T-cell (primary cell): ENCODE measurements around the gene KDF1. TPM values are rescaled to one million over a fixed set of nuclear protein-coding genes. Genes with fewer than 3 reads are reported as not detected.

Source experiments
- ATAC-seq, 4 experiments: fragments of 200-7000 bp in 3 of 4; fragments of 150-1000 bp in 1 of 4; cut with Tn5 transposase; replicated peaks in 1 of 4; 1 replicate in 3 of 4; 2 replicates in 1 of 4; pipeline ENCODE4 v1.10.0; 2021; ENCODE audit warnings: moderate library complexity in 3 of 4, mild to moderate bottlenecking in 2 of 4, moderate number of reproducible peaks in 1 of 4
- CTCF ChIA-PET, 2 donors: fragments of 300-600 bp; sonication (Branson Sonifier 250); formaldehyde crosslinking; loops; one replicate each; lab custom pipeline; 2022; ENCODE audit warnings: antibody characterized with exemption in 2 of 2; lab: Charles Lee
- POLR2A ChIA-PET, 2 donors: fragments of 300-600 bp; sonication (Branson Sonifier 250); formaldehyde crosslinking; loops; one replicate each; lab custom pipeline; 2022; ENCODE audit warnings: antibody characterized with exemption in 2 of 2; lab: Charles Lee
- DNase-seq, 35 experiments: peaks; one replicate each; pipeline versions ENCODE4 v3.0.0 to v3.0.0-alpha.2; 2013 to 2023
- H3K27ac ChIP-seq: one replicate; pipeline ENCODE4 v1.5.1; 2013; ENCODE audit warnings: low read length
- H3K27me3 ChIP-seq, 2 experiments: replicated peaks in 1 of 2; 1 replicate in 1 of 2; 2 replicates in 1 of 2; pipeline versions ENCODE4 v1.6.1 to v1.7.0; 2013; ENCODE audit warnings: low read length in 1 of 2, mixed read lengths in 1 of 2; ENCODE audit not compliant: control insufficient read depth in 2 of 2, insufficient read depth in 2 of 2; ENCODE audit errors: extremely low read depth in 1 of 2
- H3K36me3 ChIP-seq, 2 donors: 1 replicate in 1 of 2; 2 replicates in 1 of 2; pipeline versions ENCODE4 v1.6.1 to v1.7.0; 2013; ENCODE audit warnings: low read length in 1 of 2; ENCODE audit not compliant: control insufficient read depth in 2 of 2, insufficient read depth in 1 of 2; ENCODE audit errors: extremely low read depth in 1 of 2
- H3K4me1 ChIP-seq, 2 experiments: 1 replicate in 1 of 2; 2 replicates in 1 of 2; pipeline versions ENCODE4 v1.6.1 to v1.7.0; 2013; ENCODE audit warnings: low read length in 2 of 2, mixed read lengths in 1 of 2; ENCODE audit not compliant: insufficient read depth in 2 of 2, control insufficient read depth in 1 of 2; ENCODE audit errors: extremely low read depth in 1 of 2
- H3K4me3 ChIP-seq, 2 donors: 1 replicate in 1 of 2; 2 replicates in 1 of 2; pipeline versions ENCODE4 v1.5.1 to v1.7.0; 2013; ENCODE audit warnings: mild to moderate bottlenecking in 2 of 2, low read length in 1 of 2, moderate library complexity in 1 of 2; ENCODE audit not compliant: control insufficient read depth in 1 of 2; ENCODE audit errors: extremely low read depth in 1 of 2
- H3K9me3 ChIP-seq: 2 replicates; pipeline ENCODE4 v1.7.0; 2013
- H3K27ac Mint-ChIP-seq, 2 donors: one replicate each; pipeline ENCODE4 v1.8.0; 2020 to 2021; ENCODE audit warnings: mild to moderate bottlenecking in 2 of 2, mixed read lengths in 2 of 2
- H3K27me3 Mint-ChIP-seq, 2 donors: one replicate each; pipeline ENCODE4 v1.8.0; 2021 to 2022; ENCODE audit warnings: mixed read lengths in 2 of 2
- H3K36me3 Mint-ChIP-seq: one replicate; pipeline ENCODE4 v1.8.0; 2021; ENCODE audit warnings: mixed read lengths
- H3K4me1 Mint-ChIP-seq, 3 donors: one replicate each; pipeline ENCODE4 v1.8.0; 2020 to 2022; ENCODE audit warnings: mixed read lengths in 3 of 3, mild to moderate bottlenecking in 1 of 3
- H3K4me3 Mint-ChIP-seq, 3 donors: one replicate each; pipeline ENCODE4 v1.8.0; 2020 to 2022; ENCODE audit warnings: mild to moderate bottlenecking in 3 of 3, mixed read lengths in 3 of 3, moderate library complexity in 3 of 3
- H3K9me3 Mint-ChIP-seq, 3 donors: one replicate each; pipeline ENCODE4 v1.8.0; 2020 to 2022; ENCODE audit warnings: mixed read lengths in 3 of 3
- WGBS: methylation state at CpG from one replicate; pipeline ENCODE4 v1.1.5; 2013; ENCODE audit warnings: missing lambda C conversion rate; ENCODE audit not compliant: insufficient coverage; 5-methylcytosine and 5-hydroxymethylcytosine counted together
- total RNA-seq, 35 experiments: library from RNA in 6 of 35; stranded (reverse) in 6 of 35; fragments of 120-200 nt in 1 of 35; gene quantifications; one replicate each; pipeline versions ENCODE4 v1.2.1 to v1.2.4 and lab custom pipeline; 2013 to 2026

The KDF1 gene
- total RNA-seq, 5 donors from 2014 or later (not counting 1 experiment from before 2014, with no cell fraction given) = 0.84 to 2.8 (median 2.3) TPM

GRCh38 chr1:26946270-26946669 is 14.0 kb downstream of the KDF1 start:
- Histone ChIP-seq H3K36me3 (peaks cover 14 to 57% of the 10 kb centered on the region in 2 donors), H3K27ac (no peak overlapping the region), H3K4me3 (no peak overlapping the region), H3K4me1 (no peaks in the 10 kb centered on the region), H3K27me3 (no peaks in the 10 kb centered on the region), H3K9me3 (no peaks in the 10 kb centered on the region)
- Mint-ChIP-seq H3K9me3 (no peaks in the 10 kb centered on the region), H3K27ac (no peak overlapping the region), H3K4me1 (no peaks in the 10 kb centered on the region), H3K27me3 (no peaks in the 10 kb centered on the region), H3K36me3 (peaks cover 48% of the 10 kb centered on the region), H3K4me3 (no peak overlapping the region)
- ChIA-PET CTCF (interaction anchor here in 1 of 2 donors (0.6 kb wide), 1 partner anchor 75 kb away, joined by 3 read pairs; no protein-coding TSS in a partner anchor), POLR2A (no interaction called here)
- ATAC-seq = no peak
- no peak for DNase-seq
- 93% methylated on average over 2 of the region's 4 CpGs for WGBS

GRCh38 chr1:26945728-26946127 is 14.5 kb downstream of the KDF1 start:
- Histone ChIP-seq H3K4me3 (no peak overlapping the region), H3K27ac (no peak overlapping the region), H3K4me1 (no peaks in the 10 kb centered on the region), H3K9me3 (no peaks in the 10 kb centered on the region), H3K36me3 (peaks cover 14 to 60% of the 10 kb centered on the region in 2 donors), H3K27me3 (no peaks in the 10 kb centered on the region)
- Mint-ChIP-seq H3K9me3 (no peaks in the 10 kb centered on the region), H3K4me3 (no peak overlapping the region), H3K4me1 (no peaks in the 10 kb centered on the region), H3K27me3 (no peaks in the 10 kb centered on the region), H3K36me3 (peaks cover 46% of the 10 kb centered on the region), H3K27ac (no peak overlapping the region)
- WGBS = 99% methylated on average over 8 of the region's 8 CpGs
- ChIA-PET CTCF (interaction anchor here in 1 of 2 donors (0.6 kb wide), 1 partner anchor 75 kb away, joined by 3 read pairs; no protein-coding TSS in a partner anchor), POLR2A (no interaction called here)
- DNase-seq (no peak), ATAC-seq (no peak)

- Histone ChIP-seq H3K4me1 (no peaks in the 10 kb centered on the region), H3K36me3 (peaks cover 14 to 60% of the 10 kb centered on the region in 2 donors), H3K4me3 (no peak overlapping the region), H3K27ac (no peak overlapping the region), H3K9me3 (no peaks in the 10 kb centered on the region), H3K27me3 (no peaks in the 10 kb centered on the region)
- POLR2A ChIA-PET = no interaction called here
- no peak for DNase-seq
- 92% methylated on average over 2 of the region's 2 CpGs for WGBS
- Mint-ChIP-seq H3K4me3 (no peak overlapping the region), H3K27ac (no peak overlapping the region), H3K27me3 (no peaks in the 10 kb centered on the region), H3K9me3 (no peaks in the 10 kb centered on the region), H3K4me1 (no peaks in the 10 kb centered on the region), H3K36me3 (peaks cover 43% of the 10 kb centered on the region)
- no peak for ATAC-seq
- CTCF ChIA-PET = no interaction called here
These were observed 15.1 kb downstream of the KDF1 start for GRCh38 chr1:26945138-26945537.

- Mint-ChIP-seq H3K27ac (no peak overlapping the region), H3K36me3 (peaks cover 42% of the 10 kb centered on the region), H3K4me1 (peaks cover 0 to 2% (median 1%) of the 10 kb centered on the region in 3 donors), H3K9me3 (no peaks in the 10 kb centered on the region), H3K27me3 (no peaks in the 10 kb centered on the region), H3K4me3 (no peak overlapping the region)
- no peak overlapping the region for H3K4me3 ChIP-seq
- peaks cover 6 to 60% of the 10 kb centered on the region in 2 donors for H3K36me3 ChIP-seq
- H3K27me3 ChIP-seq = no peaks in the 10 kb centered on the region
- ChIA-PET CTCF (no interaction called here), POLR2A (no interaction called here)
- DNase-seq (no peak), ATAC-seq (no peak)
- 96% methylated on average over 7 of the region's 12 CpGs for WGBS
- no peak overlapping the region for H3K27ac ChIP-seq
- peaks cover 0 to 3% of the 10 kb centered on the region in 2 experiments for H3K4me1 ChIP-seq
- no peaks in the 10 kb centered on the region for H3K9me3 ChIP-seq
These were observed 17.6 kb downstream of the KDF1 start for GRCh38 chr1:26942656-26943055.

- ATAC-seq (no peak), DNase-seq (no peak)
- H3K4me1 ChIP-seq = peaks cover 0 to 3% of the 10 kb centered on the region in 2 experiments
- Mint-ChIP-seq H3K36me3 (peaks cover 37% of the 10 kb centered on the region), H3K4me1 (peaks cover 0 to 2% (median 1%) of the 10 kb centered on the region in 3 donors), H3K9me3 (no peaks in the 10 kb centered on the region), H3K4me3 (no peak overlapping the region), H3K27me3 (no peaks in the 10 kb centered on the region), H3K27ac (no peak overlapping the region)
- WGBS = 98% methylated on average over 8 of the region's 10 CpGs
- H3K4me3 ChIP-seq = no peak overlapping the region
- no peak overlapping the region for H3K27ac ChIP-seq
- peaks cover 2 to 62% of the 10 kb centered on the region in 2 donors for H3K36me3 ChIP-seq
- CTCF ChIA-PET = no interaction called here
- H3K27me3 ChIP-seq = no peaks in the 10 kb centered on the region
- POLR2A ChIA-PET = no interaction called here
- H3K9me3 ChIP-seq = no peaks in the 10 kb centered on the region
These were observed 19.0 kb downstream of the KDF1 start for GRCh38 chr1:26941311-26941710.

- peaks cover 34% of the 10 kb centered on the region for H3K36me3 Mint-ChIP-seq
- Histone ChIP-seq H3K4me1 (peaks cover 0 to 3% of the 10 kb centered on the region in 2 experiments), H3K4me3 (no peak overlapping the region), H3K9me3 (no peaks in the 10 kb centered on the region), H3K36me3 (peaks cover 0 to 43% of the 10 kb centered on the region in 2 donors), H3K27me3 (no peaks in the 10 kb centered on the region), H3K27ac (no peak overlapping the region)
- CTCF ChIA-PET = no interaction called here
- POLR2A ChIA-PET = no interaction called here
- peaks cover 0 to 2% (median 1%) of the 10 kb centered on the region in 3 donors for H3K4me1 Mint-ChIP-seq
- 100% methylated on average over 1 of the region's 2 CpGs for WGBS
- H3K4me3 Mint-ChIP-seq = no peak overlapping the region
- no peaks in the 10 kb centered on the region for H3K27me3 Mint-ChIP-seq
- no peak overlapping the region for H3K27ac Mint-ChIP-seq
- no peak for ATAC-seq
- DNase-seq = no peak
- H3K9me3 Mint-ChIP-seq = no peaks in the 10 kb centered on the region
These were observed 21.6 kb downstream of the KDF1 start for GRCh38 chr1:26938659-26939025.
